ENCODE results near the gene ALOX15B.
"Not testable (repeated sequence)": the region's sequence is repeated elsewhere in the genome, so short reads cannot be mapped to it uniquely, and the experiment has no call there.

ALOX15B gene

GRCh38 chr17:8061851-8062250 lies 23.0 kb downstream of the ALOX15B start:
- not testable (repeated sequence) for DNase-seq (ENCODE audit: low read depth in 3 of 3, low spot score in 1 of 3)

DNA sequence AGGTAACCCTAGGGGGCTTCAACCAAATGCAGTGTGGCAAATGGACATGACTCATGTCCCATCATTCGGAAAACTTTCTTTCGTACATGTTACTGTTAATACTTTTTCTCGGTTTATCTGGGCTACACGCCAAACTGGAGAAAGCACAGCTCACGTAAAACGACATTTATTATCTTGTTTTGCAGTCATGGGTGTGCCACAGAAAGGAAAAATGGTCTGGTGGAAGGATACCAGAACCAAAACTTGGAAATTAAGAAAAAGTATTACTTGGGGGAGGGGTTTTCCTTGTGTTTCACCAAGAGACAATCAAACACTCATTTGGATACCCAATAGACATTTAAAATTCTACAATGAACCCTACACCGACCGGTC lies 23.6 kb downstream of the ALOX15B start:
- no peak for DNase-seq (ENCODE audit: low read depth in 3 of 3, low spot score in 1 of 3)

DNA sequence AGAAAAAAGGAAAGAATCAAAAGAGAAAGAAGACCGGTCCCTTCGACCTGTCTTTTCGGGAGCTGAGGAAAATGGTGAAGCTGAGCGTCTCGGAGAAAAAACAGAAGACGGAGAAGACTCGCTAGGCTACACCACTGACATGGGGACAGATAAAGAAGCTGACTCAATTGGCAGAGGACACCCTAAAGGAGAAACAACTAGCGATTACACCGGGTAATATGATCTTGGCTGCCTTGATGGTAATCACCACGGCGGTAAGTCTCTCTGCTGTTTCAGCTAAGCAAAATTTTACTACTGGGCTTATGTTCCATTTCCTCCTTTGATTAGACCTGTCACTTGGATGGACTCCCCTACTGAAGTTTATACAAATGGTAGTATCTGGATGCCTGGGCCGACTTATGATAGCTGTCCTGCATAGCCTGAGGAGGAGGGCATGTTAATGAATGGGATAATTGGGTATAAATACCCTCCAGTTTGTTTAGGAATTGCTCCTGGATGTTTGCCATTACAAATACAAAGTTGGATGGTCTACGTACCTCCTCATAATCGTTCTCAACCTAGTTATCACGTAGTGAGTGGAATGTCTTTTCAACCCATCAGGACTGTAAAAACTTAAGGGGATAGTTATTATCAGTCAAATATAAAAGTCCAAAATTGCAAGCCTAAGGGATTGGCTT lies 24.1 kb downstream of the ALOX15B start:
- no peak for DNase-seq (ENCODE audit: low read depth in 3 of 3, low spot score in 1 of 3)

- DNase-seq (ENCODE audit: low read depth in 3 of 3, low spot score in 1 of 3) = no peak
These were observed 25.1 kb downstream of the ALOX15B start for GRCh38 chr17:8063761-8064534.

GRCh38 chr17:8064561-8065019 lies 25.7 kb downstream of the ALOX15B start:
- DNase-seq (ENCODE audit: low read depth in 3 of 3, low spot score in 1 of 3) = no peak

DNA sequence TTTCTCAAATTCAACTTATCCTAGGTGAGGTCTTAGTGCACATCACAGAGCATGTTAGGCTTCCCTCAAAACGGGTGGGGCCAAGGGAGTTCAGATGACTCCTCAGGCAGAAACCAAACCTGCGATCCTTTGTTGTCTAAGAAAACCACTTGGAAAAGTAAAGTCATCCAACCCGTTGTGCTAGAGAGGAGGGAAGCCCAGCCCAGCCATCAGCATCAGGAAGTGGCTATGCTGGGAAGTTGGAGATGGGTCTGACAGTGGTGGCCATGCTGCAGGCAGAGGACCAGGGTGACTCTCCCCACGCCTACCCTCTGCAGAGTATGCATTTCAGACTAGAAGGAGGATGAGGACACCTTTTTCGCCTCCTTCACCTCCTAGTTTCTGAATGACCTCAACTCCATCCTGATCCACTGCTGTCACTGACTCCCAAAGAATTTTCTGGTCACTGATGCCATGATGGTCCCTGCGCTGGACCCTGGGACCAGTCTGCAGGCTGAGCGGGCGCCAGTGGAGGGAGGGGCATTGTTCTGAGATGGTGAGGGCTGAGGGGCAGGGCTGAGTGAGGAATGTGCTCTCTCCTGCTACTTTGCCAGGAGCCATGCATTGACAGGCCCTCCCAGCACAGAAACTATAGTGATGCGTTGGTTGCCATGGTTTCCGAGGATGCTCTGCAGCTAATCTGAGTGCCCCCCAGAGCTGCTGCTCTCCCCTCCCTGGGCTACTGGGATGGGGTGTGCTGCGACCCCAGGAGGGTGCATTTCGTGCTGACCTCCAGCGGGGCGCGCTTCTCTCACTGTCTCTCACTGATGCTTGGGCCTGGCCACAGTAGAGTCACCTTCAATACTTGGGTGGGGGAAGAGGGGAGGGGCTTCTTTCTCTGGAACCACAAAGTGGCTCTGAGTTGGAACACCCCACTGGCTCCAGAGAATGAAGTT lies 28.2 kb downstream of the ALOX15B start:
- DNase-seq (ENCODE audit: low read depth in 3 of 3, low spot score in 1 of 3) = no peak

GRCh38 chr17:8067806-8068205 lies 28.9 kb downstream of the ALOX15B start:
- DNase-seq (ENCODE audit: low read depth in 3 of 3, low spot score in 1 of 3) = no peak

GRCh38 chr17:8068736-8069586 lies 30.1 kb downstream of the ALOX15B start:
- no peak for DNase-seq (ENCODE audit: low read depth in 3 of 3, low spot score in 1 of 3)

DNA sequence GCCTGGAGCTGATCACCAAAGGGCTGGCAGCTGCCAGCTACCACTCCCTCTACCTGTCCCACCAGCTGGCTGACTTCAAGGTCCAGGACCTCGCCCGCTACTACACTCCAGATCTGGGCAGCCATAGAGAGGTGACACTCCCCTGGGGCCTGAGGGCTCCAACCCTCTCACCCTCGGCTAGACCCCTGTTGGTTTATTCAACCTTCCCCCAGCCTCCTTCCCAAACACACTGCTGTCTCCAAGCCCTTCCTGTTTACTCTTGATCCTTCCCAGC lies 30.7 kb downstream of the ALOX15B start:
- no peak for DNase-seq (ENCODE audit: low read depth in 3 of 3, low spot score in 1 of 3)

DNA sequence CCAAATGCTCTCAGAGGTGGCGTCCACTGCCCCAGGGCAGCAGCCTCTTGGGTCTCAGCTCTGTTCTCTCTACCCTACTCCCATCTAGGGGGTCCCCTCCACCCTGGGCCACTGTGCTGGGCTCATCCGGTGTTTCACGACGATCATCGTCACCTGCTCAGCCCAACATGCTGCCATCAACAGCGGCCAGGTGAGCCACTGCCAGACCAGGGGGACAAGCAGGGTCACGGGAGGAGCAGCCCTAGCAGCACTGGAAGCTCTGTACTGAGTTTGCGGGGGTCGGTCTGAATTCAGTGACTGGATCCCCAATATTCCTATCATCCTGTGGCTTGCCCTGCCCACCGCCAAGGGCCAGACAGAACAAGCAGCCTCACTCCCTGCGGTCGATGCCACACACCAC lies 32.6 kb downstream of the ALOX15B start:
- no peak for DNase-seq (ENCODE audit: low read depth in 3 of 3, low spot score in 1 of 3)

DNA sequence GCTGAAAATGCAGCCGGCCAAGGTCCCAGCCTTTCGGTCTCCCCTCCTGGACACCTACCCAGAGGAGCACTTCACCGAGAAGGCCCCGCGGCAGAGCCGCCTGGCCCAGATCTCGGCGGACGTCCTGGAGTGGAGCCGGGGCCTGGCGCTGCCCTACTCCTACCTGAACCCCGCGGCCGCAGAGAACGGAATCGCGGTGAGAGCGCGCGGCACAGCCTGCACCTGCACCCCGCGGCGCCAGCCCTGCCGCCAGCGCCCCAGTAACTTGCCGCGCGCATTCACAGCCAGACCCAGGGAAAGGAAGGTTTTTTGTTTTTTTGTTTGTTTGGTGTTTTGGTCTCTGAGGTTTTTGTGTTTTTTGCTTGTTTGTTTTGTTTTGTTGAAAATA lies 33.5 kb downstream of the ALOX15B start:
- no peak for DNase-seq (ENCODE audit: low read depth in 3 of 3, low spot score in 1 of 3)

DNA sequence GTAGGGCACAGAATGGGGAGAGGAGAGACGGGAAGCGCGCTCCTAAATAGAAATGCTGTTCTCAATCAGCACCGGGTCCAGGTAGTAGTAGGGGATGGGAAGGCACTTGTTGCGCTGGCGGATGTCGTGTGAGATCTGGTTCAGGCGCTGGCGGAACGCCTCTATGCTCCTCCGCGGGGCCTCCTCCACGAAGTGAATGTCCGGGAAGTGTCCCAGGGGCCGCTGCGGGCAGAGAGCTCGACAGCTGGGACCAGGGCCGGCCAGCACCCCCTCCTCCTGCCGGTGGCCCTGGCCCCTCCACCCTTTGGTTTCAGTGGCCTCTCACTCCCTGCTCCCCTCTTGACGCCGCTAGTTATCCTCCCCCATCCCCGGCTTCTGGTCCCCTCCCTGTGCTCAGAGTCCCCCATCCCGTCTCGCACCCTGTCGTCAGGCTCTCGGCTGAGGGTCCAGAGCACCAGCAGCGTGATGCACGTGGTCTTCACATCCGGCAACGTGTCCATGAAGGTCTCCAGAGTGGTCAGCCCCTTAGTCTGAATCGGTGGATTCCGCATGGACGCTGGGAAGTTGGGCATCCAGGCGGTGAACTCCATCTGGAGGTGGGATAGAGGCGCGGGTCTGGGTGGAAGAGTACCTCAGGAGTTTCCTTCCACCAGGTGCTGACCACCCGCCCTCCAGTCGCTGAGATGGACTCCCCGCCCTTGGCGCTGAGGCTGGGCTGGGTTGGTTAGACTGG lies 34.0 kb downstream of the ALOX15B start:
- DNase-seq (ENCODE audit: low read depth in 3 of 3, low spot score in 1 of 3) = peak in 1 of 3 donors; percentile 25

GRCh38 chr17:8073627-8074484 lies 35.0 kb downstream of the ALOX15B start:
- DNase-seq (ENCODE audit: low read depth in 3 of 3, low spot score in 1 of 3) = peak; percentile 63 to 88 (median 76)

GRCh38 chr17:8074554-8074953 lies 35.7 kb downstream of the ALOX15B start:
- DNase-seq (ENCODE audit: low read depth in 3 of 3, low spot score in 1 of 3) = no peak

- no peak for DNase-seq (ENCODE audit: low read depth in 3 of 3, low spot score in 1 of 3)
These were observed 36.2 kb downstream of the ALOX15B start for GRCh38 chr17:8075081-8075480.

GRCh38 chr17:8075574-8076342 lies 36.9 kb downstream of the ALOX15B start:
- DNase-seq (ENCODE audit: low read depth in 3 of 3, low spot score in 1 of 3) = no peak

GRCh38 chr17:8076502-8077266 lies 37.8 kb downstream of the ALOX15B start:
- no peak for DNase-seq (ENCODE audit: low read depth in 3 of 3, low spot score in 1 of 3)

GRCh38 chr17:8077939-8078338 lies 39.1 kb downstream of the ALOX15B start:
- DNase-seq (ENCODE audit: low read depth in 3 of 3, low spot score in 1 of 3) = not testable (repeated sequence)

Data from stimulated activated CD4-positive, alpha-beta T cell treated with anti-CD3 and anti-CD28 coated beads, TNF-alpha, amount 100 ng/mL, for 1 hour (primary cell).